GM19324 (cell line): ENCODE data around the gene MEF2C.
A peak's percentile ranks its signal among the peaks of the same experiment; 100 is the strongest.

Experiments
- ATAC-seq: cut with Tn5 transposase; IDR thresholded peaks from one replicate; pipeline ENCODE4 v1.9.1; 2021; ENCODE audit warnings: mild to moderate bottlenecking, moderate library complexity; ENCODE audit not compliant: unreplicated experiment, low FRiP score

MEF2C gene

GRCh38 chr5:88667496-88668201 lies 215.3 kb downstream of the MEF2C start:
- ATAC-seq: peak; percentile 38
